Liver (tissue), 9 donors: ENCODE results near the gene P2RY12. TPM values are rescaled to one million over a fixed set of nuclear protein-coding genes. Genes with fewer than 3 reads are reported as not detected.

Experiments
- DNase-seq: peaks from one replicate; pipeline ENCODE4 v3.0.0-alpha.2; 2017; ENCODE audit warnings: low spot score
- H3K27ac ChIP-seq, 2 donors: one replicate each; pipeline ENCODE4 v1.7.0; 2013; ENCODE audit warnings: inconsistent platforms in 2 of 2, low read length in 2 of 2, control low read depth in 1 of 2, low read depth in 1 of 2, mild to moderate bottlenecking in 1 of 2
- H3K27me3 ChIP-seq, 4 donors: one replicate each; pipeline versions ENCODE4 v1.6.1 to v1.7.0; 2013; ENCODE audit warnings: low read length in 3 of 4, inconsistent platforms in 1 of 4, mild to moderate bottlenecking in 1 of 4, moderate library complexity in 1 of 4; ENCODE audit not compliant: control insufficient read depth in 4 of 4, insufficient read depth in 4 of 4
- H3K36me3 ChIP-seq, 4 donors: one replicate each; pipeline versions ENCODE4 v1.6.1 to v1.7.0; 2013; ENCODE audit warnings: low read length in 3 of 4, mild to moderate bottlenecking in 3 of 4, low read depth in 1 of 4, moderate library complexity in 1 of 4; ENCODE audit not compliant: control insufficient read depth in 4 of 4, insufficient read depth in 3 of 4
- H3K4me1 ChIP-seq, 4 donors: one replicate each; pipeline versions ENCODE4 v1.6.1 to v1.7.0; 2013; ENCODE audit warnings: low read length in 3 of 4, mild to moderate bottlenecking in 3 of 4, moderate library complexity in 1 of 4; ENCODE audit not compliant: control insufficient read depth in 4 of 4, insufficient read depth in 4 of 4
- H3K4me3 ChIP-seq, 3 donors: one replicate each; pipeline versions ENCODE4 v1.6.1 to v1.7.0; 2013; ENCODE audit warnings: low read length in 3 of 3, control low read depth in 1 of 3, low read depth in 1 of 3, mild to moderate bottlenecking in 1 of 3
- H3K9ac ChIP-seq, 2 donors: one replicate each; pipeline ENCODE4 v1.7.0; 2013; ENCODE audit warnings: low read length in 2 of 2, mild to moderate bottlenecking in 2 of 2, moderate library complexity in 2 of 2, control low read depth in 1 of 2, low read depth in 1 of 2
- H3K9me3 ChIP-seq, 4 donors: one replicate each; pipeline versions ENCODE4 v1.6.1 to v1.7.0; 2013; ENCODE audit warnings: low read length in 3 of 4; ENCODE audit not compliant: control insufficient read depth in 4 of 4
- ATF3 ChIP-seq: IDR thresholded peaks from 2 replicates; pipeline ENCODE4 v1.6.1; 2016; ENCODE audit warnings: antibody characterized with exemption
- CTCF ChIP-seq: fragments of 150-350 bp; IDR thresholded peaks from 2 replicates; pipeline ENCODE4 v1.5.1; 2017; ENCODE audit warnings: improper control_type of control experiment, low read depth, low read length; ENCODE audit not compliant: missing input control
- EGR1 ChIP-seq, 2 donors: IDR thresholded peaks; 2 replicates each; pipeline ENCODE4 v1.6.1; 2016 to 2018; ENCODE audit warnings: antibody characterized with exemption in 2 of 2, low read depth in 2 of 2
- FOXA1 ChIP-seq: IDR thresholded peaks from 2 replicates; pipeline ENCODE4 v1.6.1; 2016; ENCODE audit warnings: antibody characterized with exemption
- FOXA2 ChIP-seq: IDR thresholded peaks from 2 replicates; pipeline ENCODE4 v1.6.1; 2016; ENCODE audit warnings: antibody characterized with exemption
- GABPA ChIP-seq, 2 donors: IDR thresholded peaks in 1 of 2; conservative IDR thresholded peaks in 1 of 2; 2 replicates each; pipeline ENCODE4 v1.6.1; 2016; ENCODE audit warnings: antibody characterized with exemption in 2 of 2, mild to moderate bottlenecking in 1 of 2, moderate library complexity in 1 of 2
- HNF4A ChIP-seq, 2 donors: conservative IDR thresholded peaks; 2 replicates each; pipeline ENCODE4 v1.6.1; 2016; ENCODE audit warnings: antibody characterized with exemption in 2 of 2, mild to moderate bottlenecking in 2 of 2
- HNF4G ChIP-seq: IDR thresholded peaks from 2 replicates; pipeline ENCODE4 v1.6.1; 2016; ENCODE audit warnings: antibody characterized with exemption
- JUND ChIP-seq, 2 donors: IDR thresholded peaks; 2 replicates each; pipeline ENCODE4 v1.6.1; 2016; ENCODE audit warnings: antibody characterized with exemption in 2 of 2
- MAX ChIP-seq: IDR thresholded peaks from 2 replicates; pipeline ENCODE4 v1.6.1; 2016; ENCODE audit warnings: antibody characterized with exemption
- NR2F2 ChIP-seq: IDR thresholded peaks from 2 replicates; pipeline ENCODE4 v1.6.1; 2016; ENCODE audit warnings: antibody characterized with exemption
- RAD21 ChIP-seq, 2 donors: IDR thresholded peaks; 2 replicates each; pipeline ENCODE4 v1.6.1; 2016; ENCODE audit warnings: antibody characterized with exemption in 2 of 2, mild to moderate bottlenecking in 2 of 2
- REST ChIP-seq: IDR thresholded peaks from 2 replicates; pipeline ENCODE4 v1.6.1; 2016; ENCODE audit warnings: antibody characterized with exemption, mild to moderate bottlenecking
- RXRA ChIP-seq, 2 donors: IDR thresholded peaks; 2 replicates each; pipeline ENCODE4 v1.6.1; 2017 to 2018; ENCODE audit warnings: antibody characterized with exemption in 2 of 2, mild to moderate bottlenecking in 1 of 2
- SP1 ChIP-seq: IDR thresholded peaks from 2 replicates; pipeline ENCODE4 v1.6.1; 2018; ENCODE audit warnings: antibody characterized with exemption, mild to moderate bottlenecking
- TAF1 ChIP-seq: conservative IDR thresholded peaks from 2 replicates; pipeline ENCODE4 v1.6.1; 2016; ENCODE audit warnings: antibody characterized with exemption, mild to moderate bottlenecking
- YY1 ChIP-seq: IDR thresholded peaks from 2 replicates; pipeline ENCODE4 v1.6.1; 2016; ENCODE audit warnings: antibody characterized with exemption, mild to moderate bottlenecking
- ZBTB33 ChIP-seq: IDR thresholded peaks from 2 replicates; pipeline ENCODE4 v1.6.1; 2016; ENCODE audit warnings: antibody characterized with exemption
- WGBS: extraction: QIAGEN DNeasy Blood & Tissue Kit; methylation state at CpG from one replicate; pipeline ENCODE4 v1.1.7; 2013; 5-methylcytosine and 5-hydroxymethylcytosine counted together
- polyA plus RNA-seq, 2 donors: library from polyadenylated mRNA; stranded (reverse) in 1 of 2; unstranded in 1 of 2; fragments of 200-250 nt in 1 of 2; fragments of >200 nt in 1 of 2; fragmentation: Nextera tagmentation in 1 of 2; extraction: Ambion mirVana in 1 of 2; gene quantifications; one replicate each; pipeline versions ENCODE4 v1.2.1 to v1.2.3, GENCODE V29; 2013 to 2015
- total RNA-seq, 2 donors: library from RNA; depleted of rRNA; stranded (reverse); fragments of >200 nt; gene quantifications; one replicate each; pipeline ENCODE4 v1.2.3, GENCODE V29; 2014
- donor health status: healthy.
- donor health status: healthy.
- donor health status: healthy.
- donor health status: healthy.
- donor health status: healthy.

Gene P2RY12
- total and polyA plus RNA-seq, 4 donors: 0.43 to 2.8 (median 1.6) TPM

GRCh38 chr3:151391720-151392119 lies 7.2 kb upstream of the P2RY12 start:
- no peak overlapping the region for H3K27ac ChIP-seq
- TF ChIP-seq RXRA (IDR thresholded peaks at IDR 0.05) (no peak), TAF1 (no peak), ZBTB33 (no peak), MAX (no peak), EGR1 (IDR thresholded peaks at IDR 0.05; ENCODE audit: low read depth in 2 of 2) (no peak), FOXA1 (no peak), ATF3 (no peak), YY1 (no peak), RAD21 (IDR thresholded peaks at IDR 0.05) (no peak), SP1 (no peak), FOXA2 (no peak), NR2F2 (no peak)
- no peak overlapping the region for H3K4me3 ChIP-seq
- H3K9me3 ChIP-seq: no peaks in the 10 kb centered on the region
- H3K27me3 ChIP-seq: no peaks in the 10 kb centered on the region
- DNase-seq: no peak
- H3K9ac ChIP-seq: no peak overlapping the region
- WGBS: 79% methylated on average over 2 of the region's 2 CpGs
- H3K36me3 ChIP-seq: no peaks in the 10 kb centered on the region
- H3K4me1 ChIP-seq: no peaks in the 10 kb centered on the region

- 83% methylated on average over 9 of the region's 9 CpGs for WGBS
Observed at GRCh38 chr3:151387842-151388241, 3.3 kb upstream of the P2RY12 start.

More at GRCh38 chr3:151387842-151388241, 3.3 kb upstream of the P2RY12 start:
- H3K4me3 ChIP-seq: no peak overlapping the region
- TF ChIP-seq YY1 (no peak), TAF1 (no peak), NR2F2 (no peak), SP1 (no peak), GABPA (IDR thresholded peaks at IDR 0.05 in 1 of 2, conservative IDR thresholded peaks at IDR 0.05 in 1 of 2) (no peak), REST (no peak), FOXA1 (no peak), ZBTB33 (no peak), HNF4G (no peak), MAX (no peak), RAD21 (IDR thresholded peaks at IDR 0.05) (no peak), EGR1 (IDR thresholded peaks at IDR 0.05; ENCODE audit: low read depth in 2 of 2) (no peak), CTCF (no peak), HNF4A (conservative IDR thresholded peaks at IDR 0.05) (no peak), ATF3 (no peak), JUND (IDR thresholded peaks at IDR 0.05) (no peak), RXRA (IDR thresholded peaks at IDR 0.05) (no peak), FOXA2 (no peak)
- peaks cover 0 to 6% (median 3%) of the 10 kb centered on the region in 4 donors for H3K4me1 ChIP-seq
- H3K9ac ChIP-seq: no peak overlapping the region
- H3K27ac ChIP-seq: no peak overlapping the region
- H3K9me3 ChIP-seq: no peaks in the 10 kb centered on the region
- no peaks in the 10 kb centered on the region for H3K36me3 ChIP-seq
- no peaks in the 10 kb centered on the region for H3K27me3 ChIP-seq
- DNase-seq: no peak
